Mesenchymal stem cell (in vitro differentiated cells and primary cell): Measurements from ENCODE around the gene MTHFD1L.

ENCODE experiments used
- DNase-seq: peaks from one replicate; pipeline ENCODE4 v3.0.0-alpha.2; 2013
- H2AFZ ChIP-seq: one replicate; pipeline ENCODE4 v1.6.1; 2013; ENCODE audit warnings: low read depth, mild to moderate bottlenecking, control low read depth, inconsistent platforms, low read length, moderate library complexity
- H2AK5ac ChIP-seq: 2 replicates; pipeline ENCODE4 v1.6.1; 2013; ENCODE audit warnings: low read length, moderate library complexity, mild to moderate bottlenecking, inconsistent platforms; ENCODE audit not compliant: severe bottlenecking
- H2BK120ac ChIP-seq: one replicate; pipeline ENCODE4 v1.6.1; 2013; ENCODE audit warnings: low read depth, mild to moderate bottlenecking, inconsistent platforms, low read length, moderate library complexity
- H2BK12ac ChIP-seq, 2 experiments: one replicate each; pipeline ENCODE4 v1.6.1; 2013; ENCODE audit warnings: inconsistent platforms in 2 of 2, low read length in 2 of 2, mild to moderate bottlenecking in 2 of 2, moderate library complexity in 2 of 2, control low read depth in 1 of 2
- H2BK15ac ChIP-seq: one replicate; pipeline ENCODE4 v1.6.1; 2013; ENCODE audit warnings: mild to moderate bottlenecking, low read depth, inconsistent platforms; ENCODE audit not compliant: poor library complexity, severe bottlenecking
- H2BK5ac ChIP-seq: 2 replicates; pipeline ENCODE4 v1.6.1; 2013; ENCODE audit warnings: low read depth, mild to moderate bottlenecking, low read length, control low read depth, inconsistent platforms; ENCODE audit not compliant: poor library complexity, severe bottlenecking
- H3K14ac ChIP-seq, 2 experiments: one replicate each; pipeline ENCODE4 v1.6.1; 2013; ENCODE audit warnings: inconsistent platforms in 2 of 2, low read length in 2 of 2, control low read depth in 1 of 2, mild to moderate bottlenecking in 1 of 2, moderate library complexity in 1 of 2
- H3K18ac ChIP-seq, 2 experiments: one replicate each; pipeline ENCODE4 v1.6.1; 2013; ENCODE audit warnings: inconsistent platforms in 2 of 2, low read length in 2 of 2, control low read depth in 1 of 2, low read depth in 1 of 2, mild to moderate bottlenecking in 1 of 2
- H3K23ac ChIP-seq, 2 experiments: one replicate each; pipeline ENCODE4 v1.6.1; 2013; ENCODE audit warnings: inconsistent platforms in 2 of 2, low read length in 2 of 2, mild to moderate bottlenecking in 2 of 2, moderate library complexity in 2 of 2, control low read depth in 1 of 2
- H3K27ac ChIP-seq: 2 replicates; pipeline ENCODE4 v1.5.1; 2013; ENCODE audit warnings: mild to moderate bottlenecking, moderate library complexity, low read length, control low read depth, inconsistent platforms; ENCODE audit not compliant: poor library complexity, severe bottlenecking
- H3K27me3 ChIP-seq, 2 experiments: 2 replicates each; pipeline versions ENCODE4 v1.6.1 to v1.7.0; 2013; ENCODE audit warnings: low read length in 2 of 2, mild to moderate bottlenecking in 2 of 2, moderate library complexity in 2 of 2, control low read depth in 1 of 2, inconsistent platforms in 1 of 2; ENCODE audit not compliant: control insufficient read depth in 1 of 2, insufficient read depth in 1 of 2
- H3K36me3 ChIP-seq, 2 experiments: 2 replicates each; pipeline versions ENCODE4 v1.6.1 to v1.7.0; 2013; ENCODE audit warnings: low read length in 2 of 2, control low read depth in 1 of 2, inconsistent platforms in 1 of 2, low read depth in 1 of 2, mild to moderate bottlenecking in 1 of 2; ENCODE audit not compliant: insufficient read depth in 2 of 2, control insufficient read depth in 1 of 2
- H3K4ac ChIP-seq, 2 experiments: one replicate each; pipeline ENCODE4 v1.6.1; 2013; ENCODE audit warnings: inconsistent platforms in 2 of 2, low read length in 2 of 2, mild to moderate bottlenecking in 2 of 2, moderate library complexity in 2 of 2, control low read depth in 1 of 2, low read depth in 1 of 2
- H3K4me1 ChIP-seq: 2 replicates; pipeline ENCODE4 v1.6.1; 2013; ENCODE audit warnings: low read depth, low read length, control low read depth; ENCODE audit not compliant: control insufficient read depth, insufficient read depth
- H3K4me2 ChIP-seq: 2 replicates; pipeline ENCODE4 v1.6.1; 2013; ENCODE audit warnings: low read length, mild to moderate bottlenecking, inconsistent platforms; ENCODE audit not compliant: poor library complexity, severe bottlenecking
- H3K4me3 ChIP-seq, 2 experiments: 2 replicates each; pipeline versions ENCODE4 v1.5.1 to v1.7.0; 2013; ENCODE audit warnings: low read length in 2 of 2, mild to moderate bottlenecking in 2 of 2, control low read depth in 1 of 2, low read depth in 1 of 2; ENCODE audit not compliant: insufficient read depth in 1 of 2
- H3K79me1 ChIP-seq: replicated peaks from 2 replicates; pipeline ENCODE4 v1.6.1; 2013; ENCODE audit warnings: mild to moderate bottlenecking, control low read depth, low read length, inconsistent platforms; ENCODE audit not compliant: poor library complexity, severe bottlenecking
- H3K9ac ChIP-seq: 2 replicates; pipeline ENCODE4 v1.7.0; 2013; ENCODE audit warnings: mild to moderate bottlenecking, low read length, moderate library complexity
- H3K9me3 ChIP-seq: 2 replicates; pipeline ENCODE4 v1.7.0; 2013; ENCODE audit warnings: mild to moderate bottlenecking, low read length; ENCODE audit not compliant: control insufficient read depth
- H4K8ac ChIP-seq: one replicate; pipeline ENCODE4 v1.6.1; 2013; ENCODE audit warnings: inconsistent platforms, mild to moderate bottlenecking, low read length, moderate library complexity
- H4K91ac ChIP-seq: one replicate; pipeline ENCODE4 v1.6.1; 2013; ENCODE audit warnings: mild to moderate bottlenecking, low read length, inconsistent platforms
- WGBS: methylation state at CpG from one replicate; pipeline ENCODE4 v1.1.7; 2013; ENCODE audit warnings: mixed read lengths; 5-methylcytosine and 5-hydroxymethylcytosine counted together

Gene MTHFD1L

DNA sequence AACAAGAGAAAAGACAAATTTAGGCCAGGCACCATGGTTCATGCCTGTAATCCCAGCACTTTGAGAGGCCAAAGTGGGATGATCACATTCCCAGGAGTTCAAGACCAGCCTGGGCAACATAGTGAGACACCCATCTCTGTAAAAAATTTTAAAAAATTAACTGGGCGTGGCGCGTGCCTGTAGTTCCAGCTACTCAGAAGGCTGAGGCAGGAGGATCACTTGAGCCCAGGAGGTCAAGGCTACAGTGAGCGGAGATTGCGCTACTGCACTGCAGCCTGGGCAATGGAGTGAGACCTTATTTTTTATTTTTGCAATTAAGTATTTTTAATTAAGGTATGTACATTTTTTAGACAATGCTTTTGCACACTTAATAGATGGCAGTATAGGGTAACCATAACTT, 3.3 kb downstream of the MTHFD1L start:
- Histone ChIP-seq H3K18ac (no peak overlapping the region), H3K4me1 (peaks cover 2% of the 10 kb centered on the region), H4K8ac (no peak overlapping the region), H3K27ac (no peak overlapping the region), H3K27me3 (no peaks in the 10 kb centered on the region), H3K23ac (no peak overlapping the region), H3K36me3 (peaks cover 0 to 5% of the 10 kb centered on the region in 2 experiments), H3K9ac (no peak overlapping the region), H2AFZ (no peak overlapping the region), H3K4ac (no peak overlapping the region), H4K91ac (no peak overlapping the region), H2BK15ac (no peak overlapping the region), H3K4me2 (no peak overlapping the region), H3K79me1 (peaks cover 2% of the 10 kb centered on the region), H2BK5ac (no peak overlapping the region), H3K14ac (no peak overlapping the region), H3K9me3 (no peaks in the 10 kb centered on the region), H3K4me3 (no peak overlapping the region), H2AK5ac (no peak overlapping the region), H2BK12ac (no peak overlapping the region), H2BK120ac (no peak overlapping the region)
- 95% methylated on average over 3 of the region's 5 CpGs for WGBS
- no peak for DNase-seq

DNA sequence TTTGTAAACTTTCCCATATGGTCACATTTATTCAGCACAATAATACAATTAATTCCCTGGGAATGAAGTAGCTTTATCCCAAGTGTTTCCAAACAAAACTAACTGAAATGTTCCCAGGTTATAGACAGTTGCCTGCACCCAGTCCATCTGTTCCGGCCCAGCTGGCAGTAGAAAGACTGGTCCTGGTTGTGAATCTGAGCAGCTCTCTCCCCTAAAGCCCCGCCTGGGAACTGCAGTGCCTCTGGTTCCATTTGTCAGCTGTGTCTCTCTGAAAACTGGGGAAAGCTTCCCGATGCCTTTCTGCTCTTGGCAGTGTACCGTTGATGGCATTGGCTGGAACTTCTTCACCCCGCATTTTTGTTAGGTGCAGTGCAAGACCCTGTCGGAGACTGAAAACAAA, 8.7 kb downstream of the MTHFD1L start:
- no peak overlapping the region for H2BK15ac ChIP-seq
- no peak overlapping the region for H2AK5ac ChIP-seq
- 98% methylated on average over 6 of the region's 6 CpGs for WGBS
- peaks cover 15% of the 10 kb centered on the region for H3K79me1 ChIP-seq
- H3K4me3 ChIP-seq, result no peak overlapping the region
- no peak overlapping the region for H3K23ac ChIP-seq
- H3K4me2 ChIP-seq, result no peak overlapping the region
- no peak overlapping the region for H2BK120ac ChIP-seq
- no peak overlapping the region for H3K9ac ChIP-seq
- H3K14ac ChIP-seq, result no peak overlapping the region
- DNase-seq, result no peak
- no peak overlapping the region for H3K27ac ChIP-seq
- no peaks in the 10 kb centered on the region for H3K9me3 ChIP-seq
- peaks cover 6% of the 10 kb centered on the region for H3K4me1 ChIP-seq
- H2BK12ac ChIP-seq, result no peak overlapping the region
- H2AFZ ChIP-seq, result no peak overlapping the region
- no peak overlapping the region for H3K18ac ChIP-seq
- H4K91ac ChIP-seq, result no peak overlapping the region
- H3K27me3 ChIP-seq, result no peaks in the 10 kb centered on the region
- H3K36me3 ChIP-seq, result peaks cover 8 to 30% of the 10 kb centered on the region in 2 experiments
- no peak overlapping the region for H4K8ac ChIP-seq
- no peak overlapping the region for H2BK5ac ChIP-seq
- no peak overlapping the region for H3K4ac ChIP-seq

DNA sequence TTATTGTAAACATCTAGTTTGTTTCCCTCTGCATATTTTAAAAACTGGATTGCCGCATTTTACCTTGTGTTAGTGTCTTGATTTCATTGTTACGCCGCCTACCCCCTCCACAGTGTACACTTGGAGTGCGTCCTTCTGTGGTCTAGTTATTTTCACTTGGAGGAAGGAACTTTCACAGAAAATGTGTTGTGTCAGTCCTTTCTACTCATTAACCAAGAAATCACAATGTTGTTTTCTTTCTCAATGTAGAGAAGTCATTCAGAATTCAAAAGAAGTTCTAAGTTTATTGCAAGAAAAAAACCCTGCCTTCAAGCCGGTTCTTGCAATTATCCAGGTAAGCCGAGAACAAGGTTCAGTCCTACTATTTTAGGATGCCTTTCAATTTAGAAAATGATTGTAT, 10.3 kb downstream of the MTHFD1L start:
- H3K27ac ChIP-seq, result peak overlapping the region; percentile 43
- no peak overlapping the region for H4K8ac ChIP-seq
- no peaks in the 10 kb centered on the region for H3K9me3 ChIP-seq
- H2AK5ac ChIP-seq, result no peak overlapping the region
- H3K79me1 ChIP-seq, result peaks cover 17% of the 10 kb centered on the region
- whole genome bisulfite sequencing, result 99% methylated on average over 5 of the region's 6 CpGs
- peak overlapping the region; percentile 40 for H3K4me2 ChIP-seq
- no peak overlapping the region for H2BK15ac ChIP-seq
- H3K4me3 ChIP-seq, result no peak overlapping the region
- H3K14ac ChIP-seq, result no peak overlapping the region
- no peak overlapping the region for H3K4ac ChIP-seq
- no peak overlapping the region for H3K9ac ChIP-seq
- H2AFZ ChIP-seq, result no peak overlapping the region
- peaks cover 11 to 41% of the 10 kb centered on the region in 2 experiments for H3K36me3 ChIP-seq
- no peaks in the 10 kb centered on the region for H3K27me3 ChIP-seq
- no peak overlapping the region for H3K18ac ChIP-seq
- H3K4me1 ChIP-seq, result peaks cover 6% of the 10 kb centered on the region
- no peak overlapping the region for H2BK5ac ChIP-seq
- H2BK120ac ChIP-seq, result no peak overlapping the region
- no peak overlapping the region for H2BK12ac ChIP-seq
- no peak overlapping the region for H4K91ac ChIP-seq
- H3K23ac ChIP-seq, result no peak overlapping the region
- no peak for DNase-seq

DNA sequence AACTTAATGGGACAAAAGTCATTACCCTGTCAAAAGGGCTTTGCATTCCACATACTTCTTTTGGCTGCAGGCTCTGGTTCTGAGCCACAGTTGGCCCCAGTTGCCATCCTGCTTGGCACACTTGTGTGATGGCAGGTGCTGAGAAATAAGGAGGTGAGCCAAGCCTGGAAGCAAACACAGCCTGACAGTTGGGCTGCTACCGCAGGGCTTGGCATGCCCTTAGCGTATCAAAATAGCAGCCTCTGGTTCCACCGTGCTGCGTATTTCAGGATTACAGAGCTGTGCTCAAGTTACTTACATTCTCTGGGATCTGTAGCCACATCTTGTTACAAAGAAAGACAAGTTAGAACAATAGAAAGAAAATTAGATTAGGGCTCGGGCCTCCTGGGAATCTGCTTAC, 11.1 kb downstream of the MTHFD1L start:
- no peak for DNase-seq
- 100% methylated on average over 5 of the region's 5 CpGs for WGBS

More for the DNA sequence above, 11.1 kb downstream of the MTHFD1L start:
- Histone ChIP-seq H3K9me3 (no peaks in the 10 kb centered on the region), H3K14ac (no peak overlapping the region), H3K4ac (no peak overlapping the region), H2BK15ac (no peak overlapping the region), H2BK5ac (no peak overlapping the region), H3K23ac (no peak overlapping the region), H2BK120ac (no peak overlapping the region), H3K79me1 (peaks cover 15% of the 10 kb centered on the region), H3K27me3 (no peaks in the 10 kb centered on the region), H3K4me2 (no peak overlapping the region), H3K36me3 (peaks cover 11 to 41% of the 10 kb centered on the region in 2 experiments), H3K4me1 (peaks cover 6% of the 10 kb centered on the region), H2AK5ac (no peak overlapping the region), H3K4me3 (no peak overlapping the region), H3K27ac (no peak overlapping the region), H4K8ac (no peak overlapping the region), H2BK12ac (no peak overlapping the region), H3K9ac (no peak overlapping the region), H4K91ac (no peak overlapping the region), H3K18ac (no peak overlapping the region), H2AFZ (no peak overlapping the region)
